Muscle layer of colon (tissue), 2 donors: ENCODE measurements around the gene FAM181A.

Source experiments
- H3K27ac ChIP-seq: one replicate; pipeline ENCODE4 v1.7.0; 2013; ENCODE audit warnings: low read depth, mild to moderate bottlenecking, low read length, moderate library complexity
- H3K27me3 ChIP-seq, 2 donors: one replicate each; pipeline ENCODE4 v1.7.0; 2013; ENCODE audit warnings: low read length in 2 of 2, mild to moderate bottlenecking in 2 of 2; ENCODE audit not compliant: insufficient read depth in 2 of 2, control insufficient read depth in 1 of 2
- H3K36me3 ChIP-seq: one replicate; pipeline ENCODE4 v1.7.0; 2013; ENCODE audit warnings: mild to moderate bottlenecking, low read length; ENCODE audit not compliant: insufficient read depth
- H3K4me1 ChIP-seq: one replicate; pipeline ENCODE4 v1.7.0; 2013; ENCODE audit warnings: mild to moderate bottlenecking, low read length; ENCODE audit not compliant: insufficient read depth
- H3K4me3 ChIP-seq, 2 donors: one replicate each; pipeline ENCODE4 v1.7.0; 2013; ENCODE audit warnings: low read length in 2 of 2, low read depth in 1 of 2, mild to moderate bottlenecking in 1 of 2, moderate library complexity in 1 of 2
- H3K9ac ChIP-seq: one replicate; pipeline ENCODE4 v1.7.0; 2013; ENCODE audit warnings: low read length
- H3K9me3 ChIP-seq: one replicate; pipeline ENCODE4 v1.7.0; 2013; ENCODE audit warnings: mild to moderate bottlenecking, low read length
- donor health status: abdominal sarcoma.
- donor health status: Adenocarcinoma of cecum.

Gene FAM181A

DNA sequence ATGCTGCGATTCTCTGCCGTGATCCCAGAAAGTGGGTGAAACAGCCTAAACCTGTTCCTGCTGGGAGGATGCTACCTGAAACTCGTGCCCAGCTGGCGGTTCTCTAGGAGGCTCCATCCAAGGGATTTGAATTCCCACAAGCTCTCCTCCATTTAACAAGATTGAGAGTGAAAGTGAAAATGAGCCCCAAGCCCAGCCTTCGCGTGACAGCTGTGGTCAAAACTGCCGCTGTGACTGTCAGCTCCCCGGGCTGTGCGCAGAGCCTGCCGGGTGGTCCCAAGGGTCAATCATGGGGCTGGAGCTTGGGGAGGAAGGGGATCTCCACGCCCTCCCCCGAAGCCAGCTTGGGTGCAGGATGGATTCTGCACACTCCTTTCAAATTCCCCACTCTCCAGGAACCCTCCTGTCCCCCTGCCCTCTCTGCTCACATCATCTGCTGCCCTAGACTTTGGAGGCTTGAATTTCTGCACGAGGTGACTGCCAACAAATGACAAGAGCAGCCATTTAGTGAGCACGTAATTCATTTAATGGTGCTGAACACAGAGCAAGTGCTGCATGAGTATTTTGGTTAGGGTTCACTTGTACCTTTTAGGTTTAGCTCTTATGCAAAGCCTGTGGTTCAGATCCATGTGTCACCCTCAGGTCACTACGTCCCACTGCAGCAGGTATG, 44.0 kb downstream of the FAM181A start:
- H3K4me3 ChIP-seq = peak overlapping the region; percentile 9 to 51
- peak overlapping the region; percentile 64 for H3K27ac ChIP-seq
- no peaks in the 10 kb centered on the region for H3K27me3 ChIP-seq
- H3K9me3 ChIP-seq = no peaks in the 10 kb centered on the region
- peaks cover 6% of the 10 kb centered on the region for H3K36me3 ChIP-seq
- peaks cover 69% of the 10 kb centered on the region for H3K4me1 ChIP-seq
- H3K9ac ChIP-seq = peak overlapping the region; percentile 8

DNA sequence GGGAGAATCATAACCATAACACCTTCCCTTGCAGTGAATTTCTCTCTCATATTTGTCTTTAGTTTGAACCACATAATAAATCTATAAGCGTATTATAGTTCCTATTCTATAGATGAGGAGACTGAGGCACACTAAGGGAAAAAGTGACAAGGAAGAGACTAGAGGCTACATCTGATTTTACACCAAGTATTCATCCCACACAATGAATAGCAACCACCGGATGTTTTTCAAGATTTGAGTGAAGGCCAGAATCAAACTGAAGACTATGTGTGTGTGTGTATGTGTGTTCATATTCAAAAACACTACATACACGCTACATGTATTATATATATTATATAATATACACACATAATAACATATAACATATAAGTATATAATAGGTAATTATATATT, 44.5 kb downstream of the FAM181A start:
- Histone ChIP-seq H3K4me3 (peak overlapping the region in 1 of 2 donors; percentile 51), H3K27me3 (no peaks in the 10 kb centered on the region), H3K4me1 (peaks cover 63% of the 10 kb centered on the region), H3K36me3 (peaks cover 6% of the 10 kb centered on the region), H3K9me3 (no peaks in the 10 kb centered on the region), H3K27ac (peak overlapping the region; percentile 64), H3K9ac (no peak overlapping the region)

DNA sequence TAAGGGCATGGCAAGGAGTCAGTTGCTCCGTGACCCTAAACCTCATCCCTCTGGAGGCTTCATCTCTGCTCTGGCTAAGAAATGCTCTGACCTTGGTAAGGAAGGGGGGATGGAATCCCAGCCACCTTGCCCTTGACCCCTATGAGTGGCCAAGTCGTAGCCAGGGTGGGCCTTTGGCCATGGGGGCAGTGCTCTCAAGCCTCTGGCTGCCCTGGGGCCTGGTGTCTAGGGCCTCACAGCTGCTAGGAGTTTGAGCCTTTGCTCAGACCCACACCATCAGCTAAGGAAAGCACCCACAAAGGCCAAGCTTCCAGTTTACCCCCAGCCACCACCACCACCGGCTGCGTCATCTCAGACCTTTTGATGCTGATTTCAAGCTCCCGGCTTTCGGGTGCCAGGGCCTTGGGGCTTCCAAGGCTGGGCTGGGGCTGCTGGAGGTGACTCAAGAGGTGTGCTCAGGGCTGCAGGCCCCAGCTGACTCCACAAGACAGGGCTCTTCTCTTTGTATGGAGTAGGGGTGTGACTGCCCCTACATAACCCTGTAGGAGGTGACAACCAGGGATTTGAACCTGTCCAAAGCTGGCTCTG, 45.6 kb downstream of the FAM181A start:
- Histone ChIP-seq H3K9ac (peak overlapping the region; percentile 63), H3K27ac (peak overlapping the region; percentile 45), H3K4me3 (peak overlapping the region in 1 of 2 donors; percentile 63), H3K36me3 (no peaks in the 10 kb centered on the region), H3K27me3 (no peaks in the 10 kb centered on the region), H3K9me3 (no peaks in the 10 kb centered on the region), H3K4me1 (peaks cover 63% of the 10 kb centered on the region)

DNA sequence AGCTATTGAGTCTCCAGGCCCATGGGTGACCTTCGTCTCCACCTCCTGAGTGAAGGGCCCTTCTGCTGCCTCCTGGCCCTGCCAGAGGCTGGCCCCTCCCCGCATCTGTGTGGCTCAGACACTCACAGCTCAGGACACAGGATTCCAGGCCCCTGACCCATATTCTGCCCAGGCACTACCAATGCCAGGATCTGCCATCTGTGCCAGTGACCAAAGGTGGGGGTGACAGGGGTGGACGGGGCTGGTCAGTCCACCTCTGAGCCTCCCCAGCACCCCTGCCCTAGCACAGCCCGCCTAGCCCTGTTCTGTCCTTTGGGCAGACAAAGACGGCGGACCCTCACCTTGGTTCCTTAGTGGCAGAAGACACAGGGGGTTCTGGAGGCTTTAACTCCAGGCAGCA, 46.5 kb downstream of the FAM181A start:
- Histone ChIP-seq H3K27ac (peak overlapping the region; percentile 45), H3K9me3 (no peaks in the 10 kb centered on the region), H3K27me3 (no peaks in the 10 kb centered on the region), H3K4me3 (peak overlapping the region; percentile 12 to 63), H3K4me1 (peaks cover 61% of the 10 kb centered on the region), H3K36me3 (no peaks in the 10 kb centered on the region), H3K9ac (peak overlapping the region; percentile 81)

DNA sequence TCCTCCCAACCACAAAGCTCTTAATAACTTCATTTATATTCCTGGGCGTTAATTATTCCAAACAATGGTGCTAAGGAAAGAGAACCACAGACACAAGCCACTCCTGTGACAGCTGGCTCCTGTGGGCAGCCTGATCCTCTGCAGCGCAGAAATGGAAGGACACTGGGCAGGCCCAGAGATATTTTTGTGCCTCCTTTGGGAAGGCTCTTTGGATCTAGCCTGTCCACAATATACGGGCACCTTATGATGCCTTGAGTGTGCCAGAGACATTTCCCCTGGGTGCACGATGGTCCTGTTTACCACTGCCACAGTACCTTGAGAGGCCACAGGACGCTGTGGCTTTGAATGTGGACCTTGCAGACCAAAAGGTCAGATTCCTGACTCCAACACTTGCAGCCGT, 47.2 kb downstream of the FAM181A start:
- H3K9ac ChIP-seq = peak overlapping the region; percentile 81
- H3K4me3 ChIP-seq = peak overlapping the region; percentile 51 to 63
- peak overlapping the region; percentile 91 for H3K27ac ChIP-seq
- H3K27me3 ChIP-seq = no peaks in the 10 kb centered on the region
- H3K9me3 ChIP-seq = no peaks in the 10 kb centered on the region
- no peaks in the 10 kb centered on the region for H3K36me3 ChIP-seq
- peaks cover 54% of the 10 kb centered on the region for H3K4me1 ChIP-seq

DNA sequence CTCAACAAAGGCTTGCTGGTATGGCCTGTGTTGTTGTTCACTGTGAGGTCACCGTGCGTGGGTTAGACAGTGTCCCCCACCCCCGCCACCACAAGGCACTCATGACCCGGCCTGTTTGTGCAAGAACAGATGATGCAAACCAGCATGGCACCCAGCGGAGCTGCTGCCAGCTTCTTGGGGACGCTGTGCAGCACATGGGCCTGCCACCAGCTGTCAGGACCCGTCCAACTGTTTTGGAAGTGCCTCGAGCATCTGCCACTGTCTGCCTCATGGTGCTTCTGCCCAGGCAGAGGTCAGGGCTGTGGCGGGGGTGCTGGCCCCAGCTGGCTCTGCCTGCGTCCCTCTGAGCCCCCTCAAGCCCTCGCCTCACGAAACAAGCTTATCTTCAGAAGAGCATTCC, 47.7 kb downstream of the FAM181A start:
- Histone ChIP-seq H3K4me1 (peaks cover 48% of the 10 kb centered on the region), H3K9ac (peak overlapping the region; percentile 81), H3K36me3 (no peaks in the 10 kb centered on the region), H3K9me3 (no peaks in the 10 kb centered on the region), H3K27ac (peak overlapping the region; percentile 91), H3K4me3 (peak overlapping the region; percentile 51 to 63), H3K27me3 (no peaks in the 10 kb centered on the region)

DNA sequence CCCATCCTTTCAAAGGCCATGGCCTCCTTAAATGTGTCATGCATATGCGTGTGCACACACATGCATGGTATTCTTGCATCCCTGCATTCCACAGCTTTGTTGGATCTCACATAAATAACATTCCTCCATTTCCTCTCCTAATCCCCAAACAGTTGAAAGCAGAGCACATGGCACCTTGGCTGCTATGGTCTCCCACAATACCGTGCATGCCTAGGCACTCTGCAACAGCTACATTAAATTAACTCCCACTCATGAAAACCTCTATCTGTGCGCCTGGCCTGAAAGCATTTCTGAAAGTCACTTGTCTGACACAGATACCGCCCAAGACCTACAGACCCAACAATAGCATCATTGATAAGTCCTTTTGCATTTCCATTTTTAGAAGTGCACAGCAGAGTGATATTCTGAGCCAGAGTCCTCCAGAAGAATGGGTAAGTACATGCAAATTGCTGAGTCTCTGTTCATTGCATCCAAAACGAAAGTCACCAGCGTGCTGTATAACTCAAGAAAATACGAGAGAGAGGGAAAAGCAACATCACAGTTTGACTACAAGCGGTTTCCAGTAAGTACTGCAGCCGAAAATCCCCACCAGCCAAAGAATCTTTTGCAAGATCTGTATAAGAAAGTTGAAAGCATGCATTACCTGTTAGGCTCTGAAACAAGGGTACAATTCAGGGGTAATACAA, 48.8 kb downstream of the FAM181A start:
- peaks cover 48% of the 10 kb centered on the region for H3K4me1 ChIP-seq
- no peaks in the 10 kb centered on the region for H3K27me3 ChIP-seq
- H3K9ac ChIP-seq = peak overlapping the region; percentile 81
- H3K9me3 ChIP-seq = no peaks in the 10 kb centered on the region
- peak overlapping the region; percentile 51 to 63 for H3K4me3 ChIP-seq
- no peaks in the 10 kb centered on the region for H3K36me3 ChIP-seq
- H3K27ac ChIP-seq = peak overlapping the region; percentile 91

DNA sequence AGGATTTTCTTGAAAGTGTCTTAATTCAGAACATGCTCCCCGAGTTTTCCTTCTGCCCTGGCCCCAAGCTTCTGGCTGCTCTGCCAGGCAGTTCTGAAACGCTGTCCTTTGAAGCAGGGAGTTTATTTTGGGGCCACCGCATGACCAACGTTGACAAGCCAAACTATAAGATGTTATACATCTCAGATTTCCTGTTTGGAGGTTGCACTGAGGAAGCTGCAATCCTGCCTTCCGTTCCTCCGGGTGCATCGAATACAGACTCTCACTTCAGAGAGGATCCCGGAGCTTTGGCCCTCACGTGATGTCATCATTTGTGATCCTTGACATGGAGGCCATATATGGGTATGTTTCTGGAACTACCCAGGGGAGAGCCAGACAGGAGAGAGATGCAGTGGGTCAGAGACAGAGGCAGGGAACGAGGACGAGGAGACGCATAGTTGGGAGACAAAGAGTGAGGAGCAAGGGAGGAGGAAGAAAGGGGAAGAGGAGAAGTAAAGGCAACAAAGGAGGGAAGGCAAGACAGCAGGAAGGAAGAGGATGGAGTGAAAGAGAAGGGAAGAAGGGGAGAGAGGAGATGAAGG, 49.4 kb downstream of the FAM181A start, which contains the start of gene ASB2:
TSS of gene ASB2 (minus strand) at position 94 of the 581 bp plus-strand sequence. CDS start 12,031 bp downstream, outside the sequence.
- peak within 1 kb of the TSS; percentile 81 for H3K9ac ChIP-seq
- no peaks in the 10 kb centered on the region for H3K27me3 ChIP-seq
- no peaks in the 10 kb centered on the region for H3K36me3 ChIP-seq
- no peaks in the 10 kb centered on the region for H3K9me3 ChIP-seq
- peak within 1 kb of the TSS; percentile 91 for H3K27ac ChIP-seq
- peaks cover 48% of the 10 kb centered on the region for H3K4me1 ChIP-seq
- H3K4me3 ChIP-seq = peak within 1 kb of the TSS; percentile 51 to 63

DNA sequence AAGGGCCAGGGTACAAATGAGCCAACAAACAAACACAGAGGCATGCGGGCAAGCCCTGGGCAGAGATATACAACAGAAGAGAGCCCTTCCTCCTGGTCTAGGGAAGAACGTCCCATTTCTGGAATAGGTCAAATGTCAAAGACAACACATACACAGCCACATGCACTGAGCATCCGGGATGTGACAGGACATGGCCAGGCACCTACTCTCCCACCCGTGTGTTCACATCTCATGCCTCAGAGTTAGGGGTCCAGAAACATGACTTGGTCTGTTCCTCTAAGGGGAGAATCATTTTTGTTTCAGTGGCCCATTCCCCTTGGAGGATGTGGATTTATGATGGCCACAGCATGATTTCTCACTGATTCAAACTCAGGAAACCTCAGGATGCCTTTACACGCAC, 50.0 kb downstream of the FAM181A start:
- H3K36me3 ChIP-seq = no peaks in the 10 kb centered on the region
- H3K27me3 ChIP-seq = no peaks in the 10 kb centered on the region
- H3K9me3 ChIP-seq = no peaks in the 10 kb centered on the region
- peak overlapping the region; percentile 81 for H3K9ac ChIP-seq
- peak overlapping the region in 1 of 2 donors; percentile 63 for H3K4me3 ChIP-seq
- peak overlapping the region; percentile 91 for H3K27ac ChIP-seq
- peaks cover 52% of the 10 kb centered on the region for H3K4me1 ChIP-seq

DNA sequence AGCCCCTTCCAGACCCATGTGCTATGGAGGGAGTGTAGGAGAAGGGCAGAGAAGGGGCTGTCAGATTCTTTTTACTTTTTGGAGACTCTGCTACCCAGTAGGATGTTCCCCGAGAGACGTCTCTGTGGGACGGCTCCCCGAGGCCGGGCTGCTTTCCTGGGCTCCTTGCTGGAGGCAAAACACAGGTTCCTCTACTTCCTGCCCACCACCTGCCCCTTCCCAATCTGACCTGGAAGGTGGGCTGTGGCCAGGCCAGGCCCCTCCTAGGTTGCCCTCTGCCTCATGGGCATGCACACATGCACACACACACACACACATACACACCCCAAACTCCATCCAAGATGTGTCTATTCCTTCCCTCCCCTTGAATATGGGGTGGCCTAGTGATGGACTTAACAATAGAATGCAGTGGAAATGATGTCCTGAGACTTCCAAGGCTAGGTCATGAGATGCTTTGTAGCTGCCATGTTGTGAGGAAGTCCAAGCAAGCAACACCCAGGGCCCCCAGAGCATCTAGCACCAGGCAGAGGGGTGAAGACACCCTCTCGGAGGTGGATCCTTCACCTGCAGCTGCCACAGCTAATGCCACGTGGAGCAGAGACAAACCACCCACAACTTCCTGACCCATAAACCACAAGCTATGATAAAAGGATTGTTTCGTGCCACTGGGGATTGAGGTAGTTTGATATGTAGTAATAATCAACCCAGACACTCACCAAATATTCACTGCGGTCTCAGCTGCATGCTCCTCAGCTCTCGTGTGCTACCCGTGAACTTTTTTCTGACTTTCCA, 50.8 kb downstream of the FAM181A start:
- H3K9ac ChIP-seq = peak overlapping the region; percentile 81
- H3K9me3 ChIP-seq = no peaks in the 10 kb centered on the region
- peak overlapping the region; percentile 91 for H3K27ac ChIP-seq
- H3K36me3 ChIP-seq = no peaks in the 10 kb centered on the region
- no peak overlapping the region for H3K4me3 ChIP-seq
- peaks cover 52% of the 10 kb centered on the region for H3K4me1 ChIP-seq
- H3K27me3 ChIP-seq = no peaks in the 10 kb centered on the region

DNA sequence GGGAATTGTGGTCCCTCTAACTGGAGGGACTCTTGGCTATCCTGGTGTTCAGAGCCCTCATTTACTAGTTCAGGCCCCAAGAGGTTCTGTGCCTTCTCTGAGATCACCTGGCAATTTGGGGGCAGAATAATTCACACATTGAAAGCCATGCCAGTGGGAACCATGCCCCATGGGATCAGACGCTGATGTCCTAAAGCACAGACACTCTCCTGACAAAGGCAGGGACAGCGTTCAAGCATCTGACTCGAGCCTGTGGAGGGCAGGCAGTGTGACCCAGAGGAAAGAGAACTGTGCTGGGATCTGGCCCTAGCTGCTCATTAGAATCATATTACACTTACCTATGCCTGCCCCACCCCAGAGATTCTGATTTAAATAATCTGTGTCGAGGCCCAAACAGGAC, 51.6 kb downstream of the FAM181A start:
- Histone ChIP-seq H3K27me3 (no peaks in the 10 kb centered on the region), H3K4me3 (no peak overlapping the region), H3K9ac (no peak overlapping the region), H3K36me3 (no peaks in the 10 kb centered on the region), H3K9me3 (no peaks in the 10 kb centered on the region), H3K27ac (peak overlapping the region; percentile 91), H3K4me1 (peaks cover 48% of the 10 kb centered on the region)
